DND-41 (cell line): ENCODE data around the gene SUPT6H.

ENCODE experiments used
- ATAC-seq: fragments of 200-7000 bp; cut with Tn5 transposase; 3 replicates; pipeline ENCODE4 v1.9.1; 2021; ENCODE audit warnings: low read depth; ENCODE audit not compliant: insufficient read depth
- DNase-seq: peaks from one replicate; pipeline ENCODE4 v3.0.0-alpha.2; 2020
- H2AFZ ChIP-seq: 2 replicates; pipeline ENCODE4 v1.6.0; 2012; ENCODE audit warnings: low read depth, low read length
- H3K27ac ChIP-seq: 2 replicates; pipeline ENCODE4 v1.5.1; 2012; ENCODE audit warnings: low read length, inconsistent platforms
- H3K27me3 ChIP-seq: fragments of 200-600 bp; sonication (generic); 2 replicates; pipeline ENCODE4 v1.6.0; 2012; ENCODE audit warnings: low read length, mild to moderate bottlenecking, inconsistent platforms; ENCODE audit not compliant: insufficient read depth, poor library complexity
- H3K36me3 ChIP-seq: 2 replicates; pipeline ENCODE4 v1.5.1; 2012; ENCODE audit warnings: low read length, inconsistent platforms; ENCODE audit not compliant: insufficient read depth
- H3K4me1 ChIP-seq: 2 replicates; pipeline ENCODE4 v1.5.1; 2012; ENCODE audit warnings: mild to moderate bottlenecking, low read length; ENCODE audit not compliant: insufficient read depth
- H3K4me2 ChIP-seq: 2 replicates; pipeline ENCODE4 v1.6.0; 2012; ENCODE audit warnings: mild to moderate bottlenecking, moderate library complexity, low read length, inconsistent platforms; ENCODE audit not compliant: insufficient read depth
- H3K4me3 ChIP-seq, 2 experiments: fragments of 200-600 bp in 1 of 2; shearing (Covaris generic) in 1 of 2; 2 replicates each; pipeline ENCODE4 v1.5.1; 2012 to 2016; ENCODE audit warnings: inconsistent platforms in 2 of 2, low read length in 2 of 2, mild to moderate bottlenecking in 2 of 2, low read depth in 1 of 2, moderate library complexity in 1 of 2
- H3K79me2 ChIP-seq: 2 replicates; pipeline ENCODE4 v1.6.0; 2012; ENCODE audit warnings: low read length, inconsistent platforms; ENCODE audit not compliant: insufficient read depth
- H3K9ac ChIP-seq: 2 replicates; pipeline ENCODE4 v1.6.0; 2012; ENCODE audit warnings: low read depth, mild to moderate bottlenecking, inconsistent platforms, low read length, moderate library complexity
- H3K9me3 ChIP-seq: 2 replicates; pipeline ENCODE4 v1.5.1; 2012; ENCODE audit warnings: low read length, moderate library complexity, mild to moderate bottlenecking, inconsistent platforms; ENCODE audit not compliant: insufficient read depth, severe bottlenecking
- H4K20me1 ChIP-seq: 2 replicates; pipeline ENCODE4 v1.6.0; 2012; ENCODE audit warnings: low read length; ENCODE audit not compliant: insufficient read depth
- CTCF ChIP-seq: IDR thresholded peaks from 2 replicates; pipeline ENCODE4 v1.5.1; 2012; ENCODE audit warnings: borderline replicate concordance, low read length, moderate library complexity, mild to moderate bottlenecking; ENCODE audit not compliant: poor library complexity, severe bottlenecking; ENCODE audit errors: extremely low read depth
- EZH2 ChIP-seq: IDR thresholded peaks from 3 replicates; pipeline ENCODE4 v1.6.1; 2012; ENCODE audit warnings: borderline replicate concordance, low read depth, mild to moderate bottlenecking, moderate library complexity, low read length, inconsistent platforms; ENCODE audit not compliant: severe bottlenecking

Gene SUPT6H

GRCh38 chr17:28714281-28714680 is 52.3 kb downstream of the SUPT6H start:
- DNase-seq, result no peak
- H2AFZ ChIP-seq, result no peak overlapping the region
- peaks cover 40% of the 10 kb centered on the region for H3K4me1 ChIP-seq
- no peaks in the 10 kb centered on the region for H3K27me3 ChIP-seq
- no peak overlapping the region for H3K9ac ChIP-seq
- H3K79me2 ChIP-seq, result peaks cover 17% of the 10 kb centered on the region
- H3K9me3 ChIP-seq, result no peaks in the 10 kb centered on the region
- no peak for TF ChIP-seq EZH2
- TF ChIP-seq CTCF, result peak; percentile 13
- no peak overlapping the region for H3K27ac ChIP-seq
- ATAC-seq, result no peak
- H4K20me1 ChIP-seq, result no peaks in the 10 kb centered on the region
- no peaks in the 10 kb centered on the region for H3K36me3 ChIP-seq
- H3K4me3 ChIP-seq, result no peak overlapping the region
- H3K4me2 ChIP-seq, result no peak overlapping the region

GRCh38 chr17:28715217-28715616 is 53.2 kb downstream of the SUPT6H start:
- peaks cover 37% of the 10 kb centered on the region for H3K4me1 ChIP-seq

GRCh38 chr17:28716740-28717577 is 55.0 kb downstream of the SUPT6H start:
- Histone ChIP-seq H3K36me3 (peaks cover 21% of the 10 kb centered on the region), H3K27me3 (no peaks in the 10 kb centered on the region), H3K9me3 (no peaks in the 10 kb centered on the region), H4K20me1 (peaks cover 18% of the 10 kb centered on the region), H2AFZ (no peak overlapping the region), H3K9ac (no peak overlapping the region), H3K4me2 (no peak overlapping the region), H3K4me3 (no peak overlapping the region), H3K4me1 (peaks cover 39% of the 10 kb centered on the region), H3K27ac (no peak overlapping the region), H3K79me2 (peaks cover 31% of the 10 kb centered on the region)
- ATAC-seq, result no peak
- TF ChIP-seq CTCF, result no peak
- no peak for TF ChIP-seq EZH2
- DNase-seq, result no peak

More at GRCh38 chr17:28715217-28715616, 53.2 kb downstream of the SUPT6H start:
- no peak overlapping the region for H2AFZ ChIP-seq
- H3K27me3 ChIP-seq, result no peaks in the 10 kb centered on the region
- H3K27ac ChIP-seq, result no peak overlapping the region
- ATAC-seq, result no peak
- DNase-seq, result no peak
- no peak overlapping the region for H3K4me2 ChIP-seq
- H3K79me2 ChIP-seq, result peaks cover 20% of the 10 kb centered on the region
- peaks cover 2% of the 10 kb centered on the region for H4K20me1 ChIP-seq
- TF ChIP-seq EZH2 (no peak), CTCF (no peak)
- H3K36me3 ChIP-seq, result peaks cover 4% of the 10 kb centered on the region
- no peak overlapping the region for H3K4me3 ChIP-seq
- no peak overlapping the region for H3K9ac ChIP-seq
- no peaks in the 10 kb centered on the region for H3K9me3 ChIP-seq
